Measurements from ENCODE around the gene DCANP1.

DNA sequence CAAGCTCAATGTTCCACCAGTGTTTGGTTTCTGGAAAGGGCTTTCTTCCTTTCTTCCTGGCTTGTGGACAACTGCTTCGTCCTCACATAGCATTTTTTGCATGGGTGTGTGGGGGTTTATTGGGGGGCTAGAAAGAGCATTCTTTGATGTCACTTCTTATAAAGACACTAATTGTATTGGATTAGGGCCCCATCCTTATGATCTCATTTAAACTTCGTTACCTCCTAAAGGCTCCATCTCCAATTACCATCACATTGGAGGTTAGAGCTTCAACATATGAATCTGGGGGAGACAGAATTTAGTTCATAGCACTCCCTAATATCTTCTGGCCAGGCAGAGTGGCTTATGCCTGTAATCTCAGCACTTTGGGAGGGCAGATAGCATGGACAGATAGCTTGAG is 42.1 kb downstream of the DCANP1 start:
- TF ChIP-seq POLR2A (IDR thresholded peaks at IDR 0.05) = no peak
- TF ChIP-seq, protein P1, sequence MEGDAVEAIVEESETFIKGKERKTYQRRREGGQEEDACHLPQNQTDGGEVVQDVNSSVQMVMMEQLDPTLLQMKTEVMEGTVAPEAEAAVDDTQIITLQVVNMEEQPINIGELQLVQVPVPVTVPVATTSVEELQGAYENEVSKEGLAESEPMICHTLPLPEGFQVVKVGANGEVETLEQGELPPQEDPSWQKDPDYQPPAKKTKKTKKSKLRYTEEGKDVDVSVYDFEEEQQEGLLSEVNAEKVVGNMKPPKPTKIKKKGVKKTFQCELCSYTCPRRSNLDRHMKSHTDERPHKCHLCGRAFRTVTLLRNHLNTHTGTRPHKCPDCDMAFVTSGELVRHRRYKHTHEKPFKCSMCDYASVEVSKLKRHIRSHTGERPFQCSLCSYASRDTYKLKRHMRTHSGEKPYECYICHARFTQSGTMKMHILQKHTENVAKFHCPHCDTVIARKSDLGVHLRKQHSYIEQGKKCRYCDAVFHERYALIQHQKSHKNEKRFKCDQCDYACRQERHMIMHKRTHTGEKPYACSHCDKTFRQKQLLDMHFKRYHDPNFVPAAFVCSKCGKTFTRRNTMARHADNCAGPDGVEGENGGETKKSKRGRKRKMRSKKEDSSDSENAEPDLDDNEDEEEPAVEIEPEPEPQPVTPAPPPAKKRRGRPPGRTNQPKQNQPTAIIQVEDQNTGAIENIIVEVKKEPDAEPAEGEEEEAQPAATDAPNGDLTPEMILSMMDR (IDR thresholded peaks at IDR 0.05) = no peak

Measured in heart left ventricle (tissue), 13 donors.